ENCODE measurements around the gene ZNF180. TPM values are rescaled to one million over a fixed set of nuclear protein-coding genes. Genes with fewer than 3 reads are reported as not detected.

The ZNF180 gene
- total RNA-seq = 7.4 and 8.7 TPM in 2 replicates

DNA sequence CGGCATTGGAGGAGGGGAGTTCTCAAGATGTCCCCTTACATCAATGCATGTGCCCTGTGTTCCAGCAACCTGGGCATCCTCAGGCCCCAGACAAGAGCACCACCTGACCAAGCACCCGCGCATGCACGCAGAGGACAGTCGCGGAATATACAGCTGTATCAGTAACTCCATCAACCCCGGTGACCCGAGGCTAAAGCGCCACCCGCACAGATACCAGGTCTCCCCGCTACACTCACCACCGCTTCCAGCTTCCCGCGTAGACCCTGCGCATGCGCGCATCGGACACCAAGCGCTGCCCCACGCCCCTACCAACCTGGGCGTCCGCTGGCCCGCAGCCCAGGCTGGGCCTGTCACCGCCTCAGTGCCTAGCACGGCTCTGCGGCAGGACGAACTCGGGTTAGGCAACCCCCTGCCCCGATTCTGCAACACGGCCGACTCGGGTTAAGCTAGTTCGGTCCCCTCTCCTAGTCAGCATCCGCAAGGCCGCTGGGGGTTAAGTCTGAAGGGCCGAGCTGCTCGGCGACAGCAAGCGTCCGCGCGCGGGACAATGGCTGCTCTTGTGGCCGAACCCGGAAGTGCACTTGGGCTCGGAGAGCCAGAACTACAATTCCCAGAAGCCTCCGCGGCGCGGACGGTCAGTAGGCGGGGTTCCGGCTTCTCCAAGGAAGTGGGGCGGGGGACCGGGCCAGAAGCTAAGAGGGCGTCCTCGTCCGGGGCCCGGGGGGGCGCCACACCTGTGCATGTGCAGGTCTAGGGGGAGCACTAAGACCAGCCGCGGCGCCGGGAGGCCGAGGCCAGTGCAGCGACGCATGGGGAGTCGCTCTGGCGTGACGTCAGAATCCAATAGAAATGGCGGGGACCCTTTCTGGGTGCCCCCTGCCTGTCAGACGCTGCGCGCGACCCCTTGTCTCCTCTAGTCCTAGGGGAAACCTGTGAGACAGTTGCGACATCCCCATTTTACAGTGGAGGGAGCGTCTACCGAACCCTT is at the start of gene ZNF180:
TSS of gene ZNF180 (minus strand) at position 561 of the 988 bp plus-strand sequence. CDS start 3,188 bp downstream, outside the sequence.

GRCh38 chr19:44529536-44529935 is 29.2 kb upstream of the ZNF180 start, which contains the start of gene CEACAM20:
Gene CEACAM20, minus strand, starts transcription at chr19:44529675. Its CDS starts 166 bp downstream, at chr19:44529509.

DNA sequence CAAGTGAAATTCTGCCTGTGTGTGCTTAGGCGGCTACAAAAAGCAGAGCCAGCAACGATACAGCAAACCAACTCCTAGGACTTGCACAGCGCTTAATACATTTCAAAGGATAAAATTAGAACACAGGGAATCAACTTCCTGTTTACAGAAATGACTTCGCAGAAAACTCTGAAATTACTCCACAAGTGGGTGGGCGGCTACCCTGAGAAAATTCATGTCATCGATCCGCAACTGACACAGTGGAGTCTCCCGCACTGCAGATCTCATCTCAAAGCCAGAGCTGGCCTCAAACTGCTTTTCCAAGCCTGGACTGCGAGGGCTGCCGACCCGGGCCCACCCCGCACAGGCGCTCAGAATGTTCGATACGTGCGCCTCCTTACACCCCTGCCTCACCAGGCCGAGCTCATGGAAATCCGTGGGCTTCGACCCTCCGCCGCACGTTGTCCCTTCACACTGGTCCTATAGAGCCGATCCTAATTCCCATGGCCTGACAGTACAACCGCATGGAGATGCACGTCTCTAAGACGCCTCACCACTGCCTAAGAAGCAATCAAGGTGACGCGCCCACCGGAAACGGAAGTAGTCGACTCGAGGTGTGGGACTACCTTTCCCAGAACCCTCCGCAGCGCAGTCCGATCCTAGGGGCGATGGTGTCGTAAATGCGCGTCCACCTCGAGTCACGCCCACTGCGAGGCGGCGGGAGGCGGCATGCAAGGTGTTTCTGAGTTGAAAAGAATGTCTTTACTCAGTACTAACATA is 52.2 kb downstream of the ZNF180 start, which contains the start of gene ZNF229:
TSS of gene ZNF229 (minus strand) at position 557 of the 759 bp plus-strand sequence. CDS start 5,625 bp downstream, outside the sequence.

Other genes starting within 250 kb of the ZNF180 start
- gene ZNF233, start 240.6 kb downstream of the ZNF180 start, total RNA-seq = 0.43 and 1.1 TPM in 2 replicates
- gene ZNF235, start 195.5 kb downstream of the ZNF180 start, total RNA-seq = 2.2 and 3.6 TPM in 2 replicates
- gene ZNF112, start 143.8 kb downstream of the ZNF180 start, total RNA-seq = 3.7 and 5.7 TPM in 2 replicates
- gene ZNF285, start 98.9 kb downstream of the ZNF180 start, total RNA-seq = 1.4 and 2.8 TPM in 2 replicates
- gene ZNF229, start 52.0 kb downstream of the ZNF180 start, total RNA-seq = 12.7 and 18.6 TPM in 2 replicates
- not detected in 2 replicates for gene CEACAM20, start 29.2 kb upstream of the ZNF180 start, total RNA-seq
- not detected in 2 replicates for gene IGSF23, start 113.0 kb upstream of the ZNF180 start, total RNA-seq
- gene PVR, start 143.4 kb upstream of the ZNF180 start, total RNA-seq = 95.6 and 162 TPM in 2 replicates
- 1.3 and 2.6 TPM in 2 replicates for gene CEACAM19, start 171.0 kb upstream of the ZNF180 start, total RNA-seq
- gene CEACAM16, start 198.6 kb upstream of the ZNF180 start, total RNA-seq = under 0.01 TPM in 1 of 2 replicates, not detected in the other
- gene BCL3, start 248.2 kb upstream of the ZNF180 start, total RNA-seq = 15.3 TPM in 2 replicates